ENCODE results near the gene HES3.

Gene HES3

GRCh38 chr1:6265151-6265550 lies 21.2 kb downstream of the HES3 start:
- DNase-seq, result no peak

GRCh38 chr1:6266641-6267040 lies 22.7 kb downstream of the HES3 start:
- no peak for DNase-seq

DNA sequence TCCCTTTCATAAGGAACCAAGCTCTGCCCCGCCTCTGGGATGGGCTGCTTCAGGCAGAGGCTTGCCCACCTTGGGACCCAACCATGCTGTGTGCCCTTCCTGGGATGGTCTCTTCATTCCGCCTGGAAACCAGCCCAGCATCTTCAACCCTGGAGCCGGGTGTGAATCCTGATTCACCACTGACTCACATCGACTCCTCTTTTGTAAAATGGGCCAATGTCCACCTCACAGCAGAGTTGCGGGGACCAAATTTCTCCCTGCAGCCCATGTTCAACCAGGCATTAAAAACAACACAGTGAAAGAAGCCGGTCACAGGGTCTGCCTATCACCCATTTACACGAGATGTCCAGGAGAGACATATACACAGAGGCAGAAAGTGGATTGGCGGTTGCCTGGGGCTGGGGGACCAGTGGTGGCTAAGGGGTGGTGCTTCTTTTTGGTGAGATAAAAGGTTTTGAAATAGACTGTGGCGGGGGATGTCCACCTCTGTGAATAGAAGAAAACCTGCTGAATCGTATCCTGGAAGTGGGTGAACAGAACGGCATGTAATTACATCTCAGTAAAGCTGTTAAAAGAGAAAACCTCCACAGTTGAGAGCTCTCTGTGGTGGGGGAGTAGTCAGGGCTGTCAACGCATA lies 23.8 kb downstream of the HES3 start:
- DNase-seq, result no peak

- DNase-seq, result no peak
Observed at GRCh38 chr1:6268415-6268814, 24.4 kb downstream of the HES3 start.

DNA sequence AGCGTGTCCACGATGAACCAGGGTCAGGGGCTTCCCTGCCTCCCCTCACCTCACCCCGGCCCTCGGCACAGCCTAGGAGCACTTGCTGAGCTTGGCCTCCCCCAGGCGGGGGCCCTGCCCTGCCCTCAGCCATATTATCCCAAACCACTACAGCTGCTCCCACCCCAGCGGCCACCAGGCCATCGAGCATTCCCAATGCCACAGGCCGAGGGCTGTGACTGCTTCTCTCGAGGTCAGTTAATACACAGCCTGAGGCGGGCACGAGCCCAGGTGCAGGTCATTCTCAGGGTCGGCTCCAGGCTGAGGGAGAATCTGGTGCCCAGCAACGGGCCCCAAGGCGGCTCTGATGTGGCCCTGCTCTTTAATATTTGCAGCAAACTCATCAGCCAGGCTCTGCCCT lies 25.3 kb downstream of the HES3 start:
- no peak for DNase-seq

- DNase-seq, result no peak
Observed at GRCh38 chr1:6269720-6270400, 25.9 kb downstream of the HES3 start.

DNA sequence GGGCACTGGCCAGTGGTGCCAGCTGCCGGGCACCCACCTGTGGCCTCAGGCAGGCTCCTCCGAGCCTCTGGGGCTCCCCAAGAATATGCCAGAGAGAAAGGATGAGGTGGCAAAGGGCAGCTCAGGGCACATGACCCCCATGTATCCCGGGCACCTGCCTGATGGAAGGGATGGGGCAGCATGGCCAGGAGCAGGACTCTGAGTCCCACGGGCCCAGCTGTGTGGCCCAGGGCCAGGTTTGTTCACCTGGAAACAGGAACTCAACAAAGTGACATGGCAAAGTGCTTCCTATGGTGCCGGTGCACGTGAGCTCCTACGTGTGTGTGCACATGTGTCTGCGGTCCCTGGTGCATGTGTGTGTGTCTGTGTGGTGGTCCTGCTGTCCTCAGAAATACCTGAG lies 26.4 kb downstream of the HES3 start:
- no peak for DNase-seq

- no peak for DNase-seq
Observed at GRCh38 chr1:6271006-6271405, 27.0 kb downstream of the HES3 start.

- no peak for DNase-seq
Observed at GRCh38 chr1:6271554-6271953, 27.6 kb downstream of the HES3 start.

DNA sequence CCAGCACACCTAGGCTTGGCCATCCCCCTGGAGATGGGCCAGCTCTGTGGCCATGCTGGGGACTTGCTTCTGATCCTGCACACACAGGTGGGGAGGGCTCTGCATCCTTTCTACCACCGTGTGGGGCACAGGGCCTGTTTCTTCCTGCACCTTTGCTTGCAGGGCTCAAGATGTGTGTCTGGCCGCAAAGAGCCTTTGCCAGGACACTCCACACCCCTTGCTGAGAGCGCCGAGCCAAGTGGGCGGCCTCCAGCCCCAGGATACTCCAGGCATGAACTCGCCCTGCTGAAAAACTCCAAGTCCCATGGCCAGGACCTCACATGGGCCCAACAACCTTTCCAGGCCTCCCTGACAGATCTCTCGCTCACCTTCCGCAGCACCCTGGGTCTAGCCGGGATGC lies 28.5 kb downstream of the HES3 start:
- no peak for DNase-seq

GRCh38 chr1:6272868-6273267 lies 28.9 kb downstream of the HES3 start:
- DNase-seq, result no peak

- no peak for DNase-seq
Observed at GRCh38 chr1:6273380-6273891, 29.5 kb downstream of the HES3 start.

GRCh38 chr1:6274102-6274501 lies 30.1 kb downstream of the HES3 start:
- no peak for DNase-seq

- DNase-seq, result no peak
Observed at GRCh38 chr1:6274622-6275139, 30.7 kb downstream of the HES3 start.

DNA sequence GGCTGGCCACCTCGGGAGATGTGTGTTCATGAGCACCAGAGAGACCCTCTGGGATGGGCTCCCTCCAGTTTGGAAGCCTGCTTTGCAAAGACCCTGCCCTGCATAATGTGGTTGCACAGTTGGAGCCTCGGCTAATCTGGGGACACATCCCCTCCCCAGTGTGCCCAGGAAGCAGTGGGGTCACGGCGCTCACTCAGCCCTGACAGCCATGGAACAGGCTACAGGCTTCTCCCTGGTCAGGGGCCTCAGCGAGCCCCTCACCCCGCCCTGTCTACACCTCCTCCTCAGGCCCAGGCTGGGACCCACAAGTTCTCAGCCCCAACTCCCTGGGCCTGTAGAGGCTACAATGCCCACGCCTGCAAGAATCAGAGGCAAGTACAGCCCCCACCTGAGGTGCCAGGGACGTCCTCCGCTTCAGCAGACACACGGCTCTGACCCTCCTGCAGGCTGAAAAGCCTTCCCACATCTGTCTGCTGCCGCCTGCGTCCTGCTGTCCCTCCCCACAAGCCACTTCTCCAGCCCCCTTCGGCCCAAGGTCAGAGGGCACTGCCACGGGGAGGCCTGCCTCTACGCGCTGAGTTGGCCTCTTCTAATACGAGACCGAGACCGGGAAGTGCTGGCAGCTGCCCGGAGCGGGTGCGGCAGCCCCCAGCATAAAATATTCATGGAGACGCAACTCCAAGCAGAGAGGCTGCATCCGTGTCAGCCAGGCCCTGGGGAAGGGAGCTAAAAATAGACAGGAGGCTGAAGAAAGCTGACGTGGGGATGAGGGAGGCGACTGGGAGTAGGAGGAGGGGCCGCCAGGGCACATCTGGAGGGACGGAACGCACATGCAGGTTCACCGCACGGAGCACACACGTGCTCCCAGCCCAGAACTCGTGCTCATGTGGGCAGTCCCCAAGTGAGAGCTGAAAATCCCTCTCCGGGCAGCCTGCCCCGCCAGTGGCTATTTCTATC lies 32.1 kb downstream of the HES3 start:
- DNase-seq, result no peak

DNA sequence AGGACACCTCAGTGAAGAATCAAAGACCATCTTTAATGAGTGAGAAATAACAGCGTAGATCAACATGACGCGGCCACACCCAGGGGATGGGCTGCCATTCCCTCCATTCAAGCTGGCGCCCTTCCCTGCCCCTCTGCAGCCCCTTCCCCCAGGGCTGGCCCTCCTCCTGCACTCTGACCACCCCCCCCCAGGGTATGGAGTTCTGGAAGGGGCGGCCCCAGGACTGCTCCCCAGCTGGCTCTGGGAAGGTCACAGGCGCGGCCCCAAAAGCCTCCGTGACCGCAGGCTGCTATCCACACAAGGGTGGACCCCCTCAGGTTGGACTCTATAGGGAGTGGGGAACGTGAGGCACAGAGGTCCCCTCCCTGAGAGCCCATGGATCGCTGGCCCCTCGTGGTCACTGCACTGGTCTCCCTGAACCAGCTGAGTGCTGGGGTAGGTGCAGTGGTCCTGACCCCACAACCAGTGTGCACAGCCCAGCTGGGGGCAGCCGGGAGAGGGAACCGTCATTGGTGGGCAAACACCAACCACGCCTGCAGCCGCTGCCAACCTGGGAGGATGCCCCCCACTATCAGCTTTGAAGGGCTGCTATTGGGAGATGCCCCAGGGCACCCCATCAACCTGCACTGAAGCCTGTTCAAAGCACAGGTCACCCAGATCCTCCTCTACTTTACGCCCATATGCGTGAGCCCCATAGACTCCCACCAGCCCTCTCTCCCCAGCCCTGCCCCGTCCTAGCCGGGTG lies 33.0 kb downstream of the HES3 start:
- DNase-seq, result no peak

DNA sequence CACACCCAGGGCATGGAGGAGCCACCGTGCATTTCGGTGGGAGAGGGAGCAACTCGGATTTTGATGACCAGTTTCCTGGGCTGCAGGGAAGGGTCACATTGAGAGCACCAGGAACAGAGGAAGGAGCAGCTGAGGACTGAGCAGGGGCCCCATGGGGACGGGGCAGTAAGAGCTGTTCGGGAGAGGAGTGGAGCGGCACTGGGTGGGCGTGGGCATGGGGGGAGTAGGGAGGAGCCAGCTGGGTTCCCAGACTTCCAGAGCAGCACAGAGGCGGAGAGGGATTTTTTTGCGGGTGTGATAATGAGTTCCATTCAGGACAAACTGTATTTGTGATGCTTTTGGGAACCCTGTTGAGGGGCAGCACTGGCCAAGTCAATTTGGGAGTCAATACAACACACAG lies 34.3 kb downstream of the HES3 start:
- no peak for DNase-seq

DNA sequence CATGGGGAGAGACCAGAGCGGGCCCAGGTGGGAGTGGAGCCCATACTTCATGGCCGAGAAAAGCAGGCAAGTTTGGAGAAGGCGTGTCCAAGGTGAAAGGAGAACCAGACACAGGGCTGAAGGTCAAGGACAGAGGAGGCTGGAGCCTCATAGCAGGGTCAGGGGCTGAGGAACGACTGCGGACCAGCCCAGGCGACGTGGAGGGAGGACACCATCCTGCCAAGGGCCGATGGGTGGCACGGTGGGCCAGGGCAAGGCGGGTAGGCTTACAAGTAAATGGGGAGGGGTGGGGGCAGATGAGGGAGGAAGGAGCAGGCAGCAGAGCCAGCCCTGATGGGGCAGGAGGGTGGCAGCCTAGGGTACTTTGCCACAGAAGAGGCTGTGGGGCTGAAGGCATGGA lies 35.1 kb downstream of the HES3 start:
- no peak for DNase-seq

GRCh38 chr1:6279613-6280383 lies 35.8 kb downstream of the HES3 start:
- no peak for DNase-seq

DNA sequence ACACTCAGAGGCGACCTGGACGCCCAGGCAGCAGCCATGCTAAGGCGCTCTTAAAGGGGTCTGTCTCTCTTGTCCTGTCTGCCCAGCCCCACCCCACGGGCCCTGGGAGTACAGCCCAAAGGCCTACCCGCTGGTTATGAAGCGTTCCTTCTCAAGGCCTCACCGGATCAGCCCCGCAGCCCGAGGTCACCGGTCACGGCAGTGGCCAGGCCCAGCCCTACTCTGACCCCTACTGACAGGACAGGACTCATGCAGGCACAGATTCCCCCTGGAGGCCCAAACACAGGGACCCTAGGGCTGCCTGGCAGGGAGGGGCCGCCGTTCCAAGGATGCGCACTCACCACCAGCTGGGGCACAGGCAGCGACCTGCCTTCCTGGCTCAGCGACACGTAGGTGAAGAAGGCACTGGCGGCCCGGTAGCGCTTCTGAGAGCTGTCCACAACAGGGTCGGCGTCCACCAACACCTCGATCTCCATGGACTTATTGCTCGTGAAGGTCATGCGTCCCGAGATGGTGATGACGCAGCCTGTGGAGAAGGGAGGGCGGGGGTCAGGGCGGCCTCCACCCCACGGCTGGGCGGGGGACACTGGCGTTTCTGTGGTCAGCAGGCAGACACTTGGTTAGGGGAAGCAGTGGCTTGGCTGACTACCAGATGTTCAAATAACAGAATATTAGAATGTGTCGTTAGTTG lies 36.9 kb downstream of the HES3 start:
- no peak for DNase-seq
